Stimulated activated CD8-positive, alpha-beta memory T cell treated with anti-CD3 and anti-CD28 coated beads, Interleukin-2, amount 100 ng/mL, for 1 hour (primary cell): ENCODE results near the gene SNED1.

Experiments used
- DNase-seq, 2 donors: peaks; one replicate each; pipeline ENCODE4 v3.0.0-alpha.2; 2020; ENCODE audit warnings: low read depth in 2 of 2

The SNED1 gene

DNA sequence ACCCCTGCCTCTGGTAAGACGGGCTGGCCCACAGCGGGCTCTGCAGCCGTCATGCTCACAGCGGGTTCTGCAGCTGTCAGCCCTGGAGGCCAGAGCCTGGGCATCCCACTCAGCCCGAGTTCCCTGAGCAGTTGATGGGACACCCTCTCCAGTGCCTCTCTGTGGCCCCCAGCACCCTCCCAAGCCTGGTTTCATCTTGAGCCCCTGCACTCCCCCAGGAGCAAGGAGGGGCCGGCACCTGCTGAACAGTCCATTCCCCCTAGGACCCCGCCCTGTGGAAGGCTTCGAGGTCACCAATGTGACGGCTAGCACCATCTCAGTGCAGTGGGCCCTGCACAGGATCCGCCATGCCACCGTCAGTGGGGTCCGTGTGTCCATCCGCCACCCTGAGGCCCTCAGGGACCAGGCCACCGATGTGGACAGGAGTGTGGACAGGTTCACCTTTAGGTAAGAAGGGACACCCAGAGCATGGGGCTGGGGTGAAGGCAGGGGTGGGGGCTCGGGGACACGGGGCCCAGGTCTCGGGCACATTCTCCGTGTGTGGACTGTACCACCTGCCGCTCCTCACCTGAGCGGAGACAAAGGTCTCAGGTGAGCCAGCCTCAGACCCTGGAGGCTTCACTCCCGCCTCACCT is 69.2 kb downstream of the SNED1 start:
- DNase-seq: no peak

DNA sequence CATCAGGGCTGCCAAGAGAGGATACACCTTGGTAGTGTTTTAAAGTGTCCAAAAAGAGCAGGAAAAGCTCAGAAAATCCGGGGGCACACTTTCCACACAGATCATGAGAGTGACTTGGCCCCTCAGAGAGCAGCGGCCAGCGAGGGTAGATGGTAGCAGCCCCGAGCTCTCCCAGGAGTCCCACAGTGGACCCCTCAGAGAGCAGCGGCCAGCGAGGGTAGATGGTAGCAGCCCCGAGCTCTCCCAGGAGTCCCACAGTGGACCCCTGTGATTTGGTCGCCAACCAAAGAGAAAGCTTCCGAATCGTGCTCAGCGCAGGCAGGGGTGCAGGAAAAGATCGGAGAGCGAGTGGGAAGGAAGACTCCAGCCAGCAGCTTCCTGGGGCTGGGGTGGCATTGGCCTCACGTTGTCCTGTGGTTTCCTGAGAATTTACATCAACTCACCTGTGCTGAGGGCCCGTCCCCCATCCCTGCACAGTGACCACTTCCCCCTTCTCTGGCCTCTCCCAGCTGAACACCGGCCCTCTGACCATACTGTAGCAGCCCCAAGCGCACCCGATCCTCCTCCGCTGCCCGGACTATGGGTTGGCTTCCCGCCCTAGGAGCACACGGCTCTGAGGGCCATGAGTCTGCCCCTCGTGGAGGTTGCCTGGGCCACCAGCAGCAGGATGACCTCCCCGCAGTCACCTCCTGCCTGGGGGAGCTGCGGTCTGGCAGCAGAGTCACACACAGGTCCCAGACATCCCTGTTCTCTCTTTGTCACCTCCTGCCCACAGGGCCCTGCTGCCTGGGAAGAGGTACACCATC is 69.9 kb downstream of the SNED1 start:
- DNase-seq: no peak

DNA sequence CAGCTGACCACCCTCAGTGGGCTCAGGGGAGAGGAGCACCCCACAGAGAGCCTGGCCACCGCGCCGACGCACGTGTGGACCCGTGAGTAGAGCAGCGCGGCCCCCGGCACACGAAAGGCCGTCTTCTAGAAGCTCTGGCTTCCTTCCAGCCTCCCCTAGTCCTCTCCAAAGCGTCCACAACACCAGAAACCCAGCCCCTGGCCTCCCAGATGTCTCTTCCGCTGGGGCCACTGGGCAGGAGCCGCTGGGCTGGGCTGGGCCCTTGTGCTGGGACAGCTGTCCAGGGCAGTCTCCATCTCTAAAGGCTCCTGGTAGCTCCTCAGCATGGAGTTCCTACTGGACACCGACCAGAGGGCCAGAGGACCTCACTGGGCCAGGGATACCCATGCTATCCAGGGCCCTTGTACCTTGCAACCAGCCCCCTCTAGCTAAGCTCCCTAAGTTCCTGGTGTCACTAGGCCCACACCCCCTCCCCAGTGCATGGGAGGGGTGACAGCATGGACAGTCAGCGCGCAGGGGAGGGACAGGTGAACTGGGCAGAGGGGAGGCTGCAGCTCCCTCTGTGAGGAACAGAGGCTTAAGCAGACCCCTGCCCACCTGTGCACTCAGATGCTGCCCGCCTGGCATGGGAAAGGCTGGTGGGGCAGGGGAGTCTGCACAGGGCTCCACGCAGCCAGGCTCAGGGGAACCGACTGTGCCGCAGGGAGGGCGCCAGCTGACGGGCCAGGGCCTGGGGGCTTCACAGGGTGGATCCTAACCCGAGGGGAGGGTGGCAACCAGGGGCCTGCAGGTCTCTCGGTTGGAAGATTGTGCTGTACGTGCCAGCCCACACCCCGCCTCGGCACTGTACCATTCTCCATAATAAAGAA is 70.8 kb downstream of the SNED1 start:
- no peak for DNase-seq

DNA sequence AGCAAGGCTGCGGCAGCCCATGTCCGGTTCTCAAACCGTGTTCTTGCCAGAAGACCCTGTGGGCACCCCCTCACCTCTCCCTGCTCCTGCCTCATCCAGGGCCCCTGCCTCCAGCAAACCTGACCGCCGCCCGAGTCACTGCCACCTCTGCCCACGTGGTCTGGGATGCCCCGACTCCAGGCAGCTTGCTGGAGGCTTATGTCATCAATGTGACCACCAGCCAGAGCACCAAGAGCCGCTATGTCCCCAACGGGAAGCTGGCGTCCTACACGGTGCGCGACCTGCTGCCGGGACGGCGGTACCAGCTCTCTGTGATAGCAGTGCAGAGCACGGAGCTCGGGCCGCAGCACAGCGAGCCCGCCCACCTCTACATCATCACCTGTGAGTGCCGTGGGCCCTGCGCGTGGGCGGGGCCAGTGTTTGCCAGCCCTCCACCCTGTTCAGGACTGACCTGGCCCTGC is 71.4 kb downstream of the SNED1 start:
- DNase-seq: no peak

DNA sequence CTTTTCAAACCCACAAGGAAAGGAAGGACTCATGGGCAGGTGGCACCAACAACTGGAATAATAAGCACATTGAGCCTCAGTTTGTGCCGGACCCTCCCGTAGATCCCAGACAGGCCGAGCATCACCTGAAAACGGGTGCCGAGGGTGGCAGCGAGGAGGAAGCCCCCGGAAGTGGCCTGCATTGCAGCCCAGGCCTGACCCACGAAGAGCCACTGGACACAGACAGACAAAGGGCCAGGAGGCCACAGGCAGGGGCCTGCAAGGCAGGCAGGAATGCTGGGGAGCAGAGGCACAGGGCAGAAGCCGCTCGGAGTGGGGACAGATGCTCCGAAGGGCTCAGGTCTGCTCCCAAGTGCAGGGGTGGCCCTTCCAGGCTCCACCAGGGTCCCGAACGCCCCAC is 71.9 kb downstream of the SNED1 start:
- DNase-seq: no peak

DNA sequence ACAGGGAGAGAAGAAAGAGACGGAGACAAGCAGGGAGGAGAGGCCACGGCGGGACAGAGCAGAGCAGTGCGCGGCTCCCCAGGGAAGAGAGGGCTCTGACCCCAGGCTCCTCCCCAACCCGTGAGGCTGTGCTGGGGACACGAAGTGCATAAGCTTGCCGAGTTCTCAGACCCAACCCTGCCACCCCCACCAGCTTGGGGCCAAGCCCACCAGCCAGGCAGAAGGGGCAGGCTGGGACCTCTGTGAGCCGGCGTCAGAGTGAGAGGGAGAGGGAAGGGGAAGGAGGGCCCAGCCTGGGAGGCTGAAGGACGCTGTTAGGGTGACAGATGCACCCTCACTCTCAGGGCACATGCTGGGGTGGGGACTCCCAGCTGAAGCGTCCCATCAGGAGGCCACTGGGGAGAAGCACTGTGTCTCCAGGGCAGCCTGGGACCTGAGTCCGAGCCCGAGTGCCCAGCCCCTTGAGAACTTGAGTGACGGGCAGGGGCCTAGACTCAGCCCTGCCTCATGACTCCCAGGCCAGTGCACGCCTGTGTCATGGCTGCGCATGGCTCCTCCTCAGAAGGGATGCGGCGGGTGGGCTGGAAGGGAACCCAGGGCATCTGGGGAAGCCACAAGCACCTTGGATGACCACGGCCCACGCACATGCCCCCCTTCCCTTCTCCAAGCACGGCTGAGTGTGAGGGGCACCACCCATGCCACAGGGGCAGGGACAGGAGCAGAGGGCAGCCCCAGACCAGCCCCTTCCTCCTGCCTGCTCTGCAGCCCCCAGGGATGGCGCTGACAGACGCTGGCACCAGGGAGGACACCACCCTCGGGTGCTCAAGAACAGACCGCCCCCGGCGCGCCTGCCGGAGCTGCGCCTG is 72.6 kb downstream of the SNED1 start:
- DNase-seq: no peak

DNA sequence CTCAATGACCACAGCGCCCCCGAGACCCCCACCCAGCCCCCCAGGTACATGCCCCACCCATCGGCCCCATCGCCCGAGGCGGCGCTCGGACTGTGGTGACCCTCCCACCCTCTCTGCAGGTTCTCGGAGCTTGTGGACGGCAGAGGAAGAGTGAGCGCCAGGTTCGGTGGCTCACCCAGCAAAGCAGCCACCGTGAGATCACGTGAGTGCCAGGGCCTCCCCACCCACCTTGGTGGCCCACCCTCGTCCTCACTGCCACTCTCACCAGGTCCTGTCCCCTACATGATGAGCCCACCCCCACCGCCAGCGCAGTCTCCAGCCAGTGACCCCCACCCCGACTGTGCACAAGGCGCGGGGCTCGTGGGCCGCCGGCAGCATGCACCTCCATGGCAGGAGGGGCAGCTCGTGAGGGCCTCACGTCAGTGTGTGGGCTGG is 73.3 kb downstream of the SNED1 start:
- no peak for DNase-seq

DNA sequence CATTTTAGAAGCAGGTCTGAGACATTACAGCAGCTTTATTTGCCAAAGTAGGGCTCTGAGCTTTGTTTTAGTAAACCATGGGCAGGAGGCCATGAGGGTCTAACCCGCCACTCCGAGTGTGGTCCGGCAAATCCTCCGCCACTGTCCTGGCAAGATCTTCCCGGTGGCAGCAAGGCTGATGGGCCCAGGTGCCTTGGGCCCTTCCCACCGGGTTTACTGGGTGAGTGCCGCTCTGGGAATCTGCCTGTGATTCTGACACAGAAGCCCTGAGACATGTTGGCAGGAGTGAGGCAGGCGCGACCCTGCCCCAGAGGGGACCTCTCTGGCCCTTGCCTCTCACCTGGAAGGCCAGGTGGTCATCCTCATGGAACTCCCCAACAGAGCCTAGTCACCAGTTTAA is 73.7 kb downstream of the SNED1 start:
- no peak for DNase-seq

DNA sequence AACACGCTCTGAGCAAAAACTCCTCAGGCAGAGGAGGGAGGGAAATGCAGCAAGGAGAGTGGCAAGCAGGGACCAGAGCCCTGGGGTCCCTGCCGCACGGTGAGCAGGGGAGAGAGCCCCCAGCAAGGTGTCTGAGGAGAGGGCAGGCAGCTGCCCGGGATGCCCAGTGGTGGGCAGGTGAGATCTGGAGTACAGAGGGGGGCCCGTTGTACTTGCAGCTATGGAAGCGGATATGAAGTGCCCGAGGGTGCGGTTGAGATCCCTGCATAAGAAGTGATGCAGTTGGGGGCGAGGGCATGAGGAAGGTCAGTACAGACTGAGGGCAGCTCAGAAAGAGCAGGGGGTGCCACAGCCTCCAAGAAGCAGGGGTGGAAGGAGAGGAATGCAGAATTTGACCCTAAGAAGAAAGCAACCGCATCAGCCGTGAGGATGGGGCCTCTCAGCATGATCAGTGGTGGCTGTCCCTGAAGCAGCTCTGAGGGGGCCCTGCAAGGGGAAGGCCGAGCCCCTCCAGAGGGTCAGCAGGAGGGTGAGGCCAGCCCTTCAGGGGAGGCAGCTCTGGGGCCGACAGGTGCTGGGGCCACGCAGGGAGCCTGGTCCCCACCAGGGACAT is 74.2 kb downstream of the SNED1 start:
- DNase-seq: no peak

DNA sequence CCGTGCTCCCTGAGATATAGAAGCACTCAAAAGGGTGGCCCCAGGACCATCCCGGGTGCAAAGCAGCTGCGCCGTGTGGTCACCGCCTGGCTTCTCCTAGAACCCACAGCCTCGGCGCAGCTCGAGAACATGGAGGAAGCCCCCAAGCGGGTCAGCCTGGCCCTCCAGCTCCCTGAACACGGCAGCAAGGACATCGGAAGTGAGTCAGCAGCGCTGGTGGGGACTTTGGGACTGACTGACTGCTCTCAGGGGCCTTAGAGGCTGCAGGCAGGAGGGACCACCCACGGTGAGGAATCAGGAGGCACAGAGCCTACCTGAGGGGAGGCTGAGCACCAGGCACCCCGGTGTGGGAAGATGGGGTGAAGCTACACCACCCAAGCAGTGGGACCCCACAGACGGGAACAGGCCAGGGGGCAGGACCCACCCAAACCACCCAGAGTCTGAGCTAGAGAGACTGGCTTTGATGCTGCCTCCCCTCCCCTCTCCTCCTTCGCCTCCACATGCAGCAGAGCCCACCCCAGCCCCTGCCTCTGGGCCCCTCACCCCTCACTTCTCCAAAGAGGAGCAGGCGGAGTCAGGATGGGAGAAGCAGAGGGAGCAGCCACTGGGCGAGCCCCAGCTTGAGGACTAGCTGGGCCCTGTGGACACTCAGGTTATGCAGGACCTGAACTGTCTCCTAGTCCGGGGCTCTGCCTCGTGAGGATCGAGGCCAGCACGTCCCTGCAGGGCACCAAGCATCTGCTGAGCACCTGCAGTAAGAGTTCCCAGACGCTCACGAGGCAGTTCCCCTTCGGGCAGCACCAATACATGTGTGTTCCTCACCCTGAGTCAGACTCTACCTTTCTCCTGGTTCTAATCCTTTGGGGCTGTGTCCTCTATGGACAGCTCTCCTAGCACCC is 75.0 kb downstream of the SNED1 start:
- DNase-seq: no peak

DNA sequence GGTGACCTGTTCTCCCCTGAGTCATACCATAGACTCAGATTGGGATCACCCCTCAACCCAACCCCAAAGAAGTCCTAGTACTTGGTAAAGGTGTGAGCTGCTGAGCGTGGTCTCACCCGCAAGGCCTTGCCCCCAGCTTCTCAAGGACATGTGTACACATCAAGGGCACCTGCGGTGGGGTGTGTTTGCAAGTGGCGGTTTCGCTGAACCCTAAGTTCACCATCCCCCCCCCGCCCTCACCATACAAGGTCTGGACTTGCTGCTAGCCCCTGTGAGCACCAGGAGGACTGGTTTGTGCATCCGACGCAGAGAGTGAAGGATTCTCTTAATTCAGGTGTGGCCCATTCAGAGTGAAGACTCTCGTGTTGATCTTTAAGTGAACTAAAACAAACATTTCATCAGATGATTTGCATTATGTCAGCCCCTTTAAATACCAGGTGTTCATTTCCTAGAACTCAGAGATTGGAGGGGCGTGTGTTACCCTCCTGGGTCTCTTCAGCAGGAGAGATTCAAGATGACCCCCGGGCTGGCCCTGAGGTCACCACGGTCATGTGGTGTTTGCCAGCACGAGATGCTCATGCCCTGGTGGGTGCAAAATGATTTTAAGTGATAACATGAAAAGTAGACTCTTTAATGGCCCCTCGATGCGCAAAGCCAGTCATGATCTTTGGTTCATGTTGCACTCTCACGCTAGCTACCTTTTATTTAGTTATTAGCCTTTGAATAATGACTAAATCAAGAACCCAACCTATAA is 75.8 kb downstream of the SNED1 start:
- DNase-seq: no peak

DNA sequence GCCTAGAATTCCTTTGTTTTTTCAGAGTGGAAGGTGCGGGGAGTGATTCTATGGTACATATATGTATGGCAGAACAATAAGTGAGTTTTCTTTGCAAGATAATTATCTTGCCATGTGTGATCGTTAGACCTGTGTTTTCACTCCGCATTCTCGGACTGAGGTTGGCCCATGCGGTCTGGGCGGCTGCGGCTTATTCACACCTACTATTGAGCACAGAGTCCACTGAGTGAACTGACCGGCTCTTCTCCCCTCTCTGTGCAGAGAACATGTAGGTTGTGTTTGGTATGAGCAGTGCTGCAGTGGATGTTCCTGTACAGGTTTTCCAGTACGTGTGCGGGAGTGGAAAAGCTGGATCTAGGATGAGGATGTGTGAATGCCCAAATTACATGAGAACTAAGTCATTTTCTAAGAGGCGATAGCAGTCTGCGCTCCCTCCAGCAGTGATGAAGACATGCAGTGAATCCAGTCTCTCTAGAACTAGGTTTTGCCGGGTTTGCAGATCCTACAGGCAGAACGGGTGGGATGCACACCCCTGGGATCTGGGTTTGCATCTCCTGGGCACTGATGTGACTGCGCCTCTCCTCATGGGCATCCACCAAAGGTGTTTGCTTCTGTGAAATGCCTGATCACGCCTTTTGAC is 76.6 kb downstream of the SNED1 start:
- DNase-seq: no peak

DNA sequence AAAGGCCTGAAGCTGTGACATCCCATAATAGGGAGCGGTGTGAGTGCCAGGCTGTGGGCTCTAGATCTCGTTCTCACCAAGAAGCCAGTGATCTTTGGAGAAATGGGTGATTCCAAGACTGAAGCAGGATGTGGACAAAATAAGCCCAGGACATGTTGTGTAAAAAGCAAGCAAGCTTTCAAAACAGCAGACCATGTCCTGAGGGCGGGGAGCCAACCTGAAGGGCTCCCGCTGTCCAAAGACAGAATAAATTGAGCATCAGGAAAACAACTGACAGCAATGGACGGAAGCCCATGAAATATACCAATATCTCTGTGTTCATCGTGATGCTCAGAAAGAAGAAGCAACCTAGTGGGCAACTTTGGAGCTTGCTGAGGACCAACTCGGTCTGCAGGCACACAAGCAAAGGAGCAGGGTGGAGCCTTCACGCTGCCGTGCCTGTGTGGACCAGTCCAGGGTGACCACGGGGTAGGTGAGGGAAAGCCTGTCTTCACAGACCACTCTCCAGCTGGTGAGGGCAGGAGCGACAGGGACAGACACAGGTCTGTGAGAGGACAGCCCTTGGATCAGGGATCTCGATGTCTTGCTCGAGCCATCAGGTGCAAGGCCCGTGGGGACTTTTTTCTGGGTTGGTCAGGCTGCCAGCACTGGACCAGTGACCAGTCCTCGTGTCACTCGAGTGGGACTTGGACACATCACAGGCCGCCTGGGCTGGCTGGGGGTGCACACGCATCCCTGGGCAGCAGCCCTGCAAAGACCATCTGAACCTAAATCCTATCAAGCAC is 82.2 kb downstream of the SNED1 start:
- DNase-seq: no peak

DNA sequence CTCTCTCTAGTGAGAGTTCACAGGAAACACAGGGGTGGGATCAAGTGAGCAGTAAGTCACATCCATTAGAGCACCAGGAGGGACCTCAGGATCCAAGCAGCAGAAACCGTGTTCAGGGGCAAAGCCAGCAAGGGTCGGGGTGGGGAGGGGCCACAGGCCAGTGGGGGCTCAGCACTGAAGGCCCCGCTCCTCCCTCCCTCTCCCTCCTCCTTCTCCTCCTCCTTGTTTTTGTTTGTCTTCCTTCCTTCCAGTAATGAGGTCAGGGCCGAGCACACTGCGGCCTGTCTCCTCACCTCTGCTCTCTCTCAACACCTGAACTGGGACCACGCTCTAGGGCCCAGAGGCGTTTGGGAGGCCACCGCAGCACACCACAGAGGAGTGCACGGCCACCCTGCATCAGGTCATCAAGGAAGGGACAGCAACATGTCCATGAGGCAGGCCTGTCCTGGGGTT is 82.8 kb downstream of the SNED1 start:
- no peak for DNase-seq

DNA sequence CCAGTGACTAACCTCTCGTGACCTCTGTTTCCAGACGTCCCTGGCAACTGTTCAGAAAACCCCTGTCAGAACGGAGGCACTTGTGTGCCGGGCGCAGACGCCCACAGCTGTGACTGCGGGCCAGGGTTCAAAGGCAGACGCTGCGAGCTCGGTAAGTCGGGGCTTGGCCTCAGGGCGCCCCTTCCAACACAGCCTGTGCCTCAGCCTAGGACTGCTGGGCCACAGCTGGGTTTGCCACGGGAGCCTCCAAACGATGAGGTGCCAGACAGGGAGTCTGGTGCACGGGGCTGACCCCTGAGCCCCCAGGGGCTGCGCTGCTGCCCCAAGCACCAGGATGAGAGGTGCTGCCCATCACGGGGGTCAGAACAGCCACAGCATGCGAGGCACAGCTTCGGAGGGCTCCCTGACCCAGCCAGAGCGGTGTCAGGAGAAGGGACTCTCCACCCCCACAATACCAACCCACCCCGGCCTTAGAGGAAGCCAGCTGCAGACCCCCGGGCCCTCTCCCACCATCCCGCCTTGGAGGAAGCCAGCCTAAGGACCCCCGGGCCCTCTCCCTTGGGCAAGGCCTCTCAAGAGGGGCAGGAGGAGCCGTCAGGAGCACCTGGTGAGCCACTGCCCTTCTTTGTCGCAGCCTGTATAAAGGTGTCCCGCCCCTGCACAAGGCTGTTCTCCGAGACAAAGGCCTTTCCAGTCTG is 83.4 kb downstream of the SNED1 start:
- DNase-seq: no peak

DNA sequence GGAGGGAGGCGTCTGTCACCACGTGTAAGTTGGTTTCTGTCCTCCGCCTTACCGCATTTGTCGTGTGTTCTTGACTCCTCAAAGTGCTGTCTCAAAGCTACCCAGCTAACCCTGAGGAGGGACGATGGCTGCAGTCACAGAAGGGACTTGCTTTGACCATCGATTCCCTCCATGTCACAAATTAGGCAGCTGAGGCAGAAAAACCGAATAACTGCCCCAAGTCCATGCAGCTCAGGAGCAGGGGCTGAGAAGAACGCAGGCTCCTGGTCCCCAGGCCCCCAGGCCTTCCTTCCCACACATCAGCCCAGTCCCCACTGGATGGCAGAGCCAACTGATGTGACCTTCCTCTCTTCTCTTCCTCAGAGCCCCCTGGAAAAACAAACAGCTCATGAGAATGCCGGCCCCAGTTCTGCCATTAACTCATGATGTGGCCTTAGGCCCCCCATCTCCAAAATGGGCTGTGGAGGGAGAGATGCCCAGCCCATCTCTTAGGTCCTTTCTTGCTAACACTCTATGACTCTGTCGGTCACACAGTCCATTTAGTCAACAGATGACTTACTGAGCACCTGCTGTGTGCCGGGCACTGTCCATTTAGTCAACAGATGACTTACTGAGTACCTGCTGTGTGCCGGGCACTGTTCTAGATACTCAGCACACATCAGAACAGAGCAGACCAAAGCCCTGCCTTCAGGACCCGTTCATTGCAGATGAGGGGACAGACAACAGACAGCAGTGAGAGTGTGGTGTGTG is 84.1 kb downstream of the SNED1 start:
- no peak for DNase-seq

DNA sequence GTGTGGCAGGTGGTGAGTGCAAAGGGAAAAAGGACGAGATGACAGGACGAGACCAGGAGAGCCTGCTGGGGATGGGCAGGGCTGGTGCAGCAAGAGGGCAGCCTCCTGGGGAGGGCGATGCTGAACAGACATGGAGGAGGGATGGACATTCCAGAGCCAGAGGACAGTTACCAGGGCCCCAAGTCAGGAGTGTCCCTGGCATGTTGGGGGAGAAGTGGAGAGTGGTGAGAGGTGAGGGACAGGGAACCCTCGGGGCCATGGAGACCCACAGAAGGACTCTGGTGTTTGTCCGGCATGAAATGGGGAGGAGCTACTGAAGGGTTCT is 84.6 kb downstream of the SNED1 start:
- DNase-seq: no peak
